ENCODE measurements around the gene SCFD2. TPM values are rescaled to one million over a fixed set of nuclear protein-coding genes. Genes with fewer than 3 reads are reported as not detected.

SCFD2 gene
- total RNA-seq, 4 donors from 2014 or later = 24.7 to 49.2 (median 33.9) TPM

DNA sequence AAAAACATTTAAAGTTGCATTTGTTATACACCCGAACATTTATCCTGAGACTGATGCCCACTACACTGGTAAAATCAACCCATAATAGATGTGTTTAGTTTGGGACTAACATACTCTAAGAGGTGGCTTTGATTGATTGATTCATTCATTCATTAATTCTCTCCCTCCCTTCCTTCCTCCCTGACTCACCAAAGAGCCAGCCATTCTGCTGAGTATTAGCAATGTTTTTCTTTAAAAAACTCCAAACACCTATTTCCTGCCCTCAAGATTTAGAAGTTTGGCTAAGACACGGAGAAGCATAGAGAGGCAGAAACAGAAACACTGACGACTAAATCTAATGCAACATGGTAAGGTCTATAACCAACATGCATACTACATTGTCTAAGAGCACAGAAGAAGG lies 414.8 kb downstream of the SCFD2 start:
- Histone ChIP-seq H3K27ac (no peak overlapping the region), H3K4me3 (no peak overlapping the region), H3K4me1 (peaks cover 0 to 2% (median 0%) of the 10 kb centered on the region in 4 donors), H3K27me3 (no peaks in the 10 kb centered on the region), H3K9me3 (no peaks in the 10 kb centered on the region), H3K36me3 (peaks cover 0 to 6% (median 0%) of the 10 kb centered on the region in 3 donors)
- WGBS, 2 donors = 90 to 97% methylated on average over 3 of the region's 3 CpGs
- DNase-seq (ENCODE audit: low spot score in 2 of 2) = no peak
- TF ChIP-seq POLR2A (IDR thresholded peaks at IDR 0.05) (no peak), EP300 (IDR thresholded peaks at IDR 0.05) (no peak)
- TF ChIP-seq, protein P1, sequence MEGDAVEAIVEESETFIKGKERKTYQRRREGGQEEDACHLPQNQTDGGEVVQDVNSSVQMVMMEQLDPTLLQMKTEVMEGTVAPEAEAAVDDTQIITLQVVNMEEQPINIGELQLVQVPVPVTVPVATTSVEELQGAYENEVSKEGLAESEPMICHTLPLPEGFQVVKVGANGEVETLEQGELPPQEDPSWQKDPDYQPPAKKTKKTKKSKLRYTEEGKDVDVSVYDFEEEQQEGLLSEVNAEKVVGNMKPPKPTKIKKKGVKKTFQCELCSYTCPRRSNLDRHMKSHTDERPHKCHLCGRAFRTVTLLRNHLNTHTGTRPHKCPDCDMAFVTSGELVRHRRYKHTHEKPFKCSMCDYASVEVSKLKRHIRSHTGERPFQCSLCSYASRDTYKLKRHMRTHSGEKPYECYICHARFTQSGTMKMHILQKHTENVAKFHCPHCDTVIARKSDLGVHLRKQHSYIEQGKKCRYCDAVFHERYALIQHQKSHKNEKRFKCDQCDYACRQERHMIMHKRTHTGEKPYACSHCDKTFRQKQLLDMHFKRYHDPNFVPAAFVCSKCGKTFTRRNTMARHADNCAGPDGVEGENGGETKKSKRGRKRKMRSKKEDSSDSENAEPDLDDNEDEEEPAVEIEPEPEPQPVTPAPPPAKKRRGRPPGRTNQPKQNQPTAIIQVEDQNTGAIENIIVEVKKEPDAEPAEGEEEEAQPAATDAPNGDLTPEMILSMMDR (IDR thresholded peaks at IDR 0.05) = no peak

DNA sequence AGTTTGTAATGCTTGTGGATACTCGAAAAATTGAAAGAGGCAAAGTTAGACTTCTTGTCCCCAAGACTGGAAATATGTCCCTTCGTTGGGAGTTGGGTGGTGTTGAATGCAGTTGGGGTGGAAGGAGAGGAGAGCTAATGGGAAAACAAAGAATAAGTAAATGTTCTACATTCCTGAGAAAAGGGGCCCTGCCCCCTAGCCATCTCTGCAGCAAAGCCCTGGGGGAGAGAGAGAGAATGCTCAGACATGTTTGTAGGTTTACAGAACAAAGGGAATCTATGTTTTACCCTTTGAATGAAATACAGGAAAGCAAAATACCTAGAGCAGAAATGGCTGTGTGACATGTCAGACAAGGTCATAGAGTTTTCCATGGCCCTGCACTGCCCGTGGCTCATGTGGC lies 415.6 kb downstream of the SCFD2 start:
- no peak overlapping the region for H3K4me3 ChIP-seq
- no peaks in the 10 kb centered on the region for H3K9me3 ChIP-seq
- TF ChIP-seq POLR2A (IDR thresholded peaks at IDR 0.05) (no peak), EP300 (IDR thresholded peaks at IDR 0.05) (no peak)
- TF ChIP-seq, protein P1 (IDR thresholded peaks at IDR 0.05) = no peak
- H3K4me1 ChIP-seq = peaks cover 0 to 2% (median 0%) of the 10 kb centered on the region in 4 donors
- 73 to 76% methylated on average over 3 of the region's 3 CpGs for WGBS, 2 donors
- no peaks in the 10 kb centered on the region for H3K27me3 ChIP-seq
- no peak overlapping the region for H3K27ac ChIP-seq
- peaks cover 0 to 6% (median 0%) of the 10 kb centered on the region in 3 donors for H3K36me3 ChIP-seq
- no peak for DNase-seq (ENCODE audit: low spot score in 2 of 2)

DNA sequence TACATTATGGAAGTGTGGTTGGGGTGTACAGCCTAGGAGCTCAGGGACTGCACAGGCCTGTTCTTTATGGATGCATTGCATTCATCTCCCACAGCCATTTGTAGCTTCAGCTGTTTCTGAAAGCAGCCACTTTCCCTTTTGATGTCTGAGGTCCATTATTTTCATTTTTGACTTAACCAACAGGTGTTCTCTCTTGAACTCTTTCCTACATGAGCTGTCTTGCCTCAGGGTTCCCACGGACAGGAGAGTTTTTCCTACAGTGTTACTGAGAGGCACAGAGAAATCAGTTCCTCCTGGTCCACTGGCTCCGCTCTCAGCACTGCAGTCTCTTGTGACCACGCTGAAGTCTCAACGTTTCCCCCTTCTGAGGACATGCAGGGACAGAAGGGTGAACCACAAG lies 416.5 kb downstream of the SCFD2 start:
- Histone ChIP-seq H3K36me3 (peaks cover 0 to 6% (median 0%) of the 10 kb centered on the region in 3 donors), H3K27ac (no peak overlapping the region), H3K4me1 (no peaks in the 10 kb centered on the region), H3K27me3 (no peaks in the 10 kb centered on the region), H3K9me3 (no peaks in the 10 kb centered on the region), H3K4me3 (no peak overlapping the region)
- no peak for DNase-seq (ENCODE audit: low spot score in 2 of 2)
- WGBS, 2 donors = 65 to 83% methylated on average over 4 of the region's 4 CpGs
- no peak for TF ChIP-seq EP300 (IDR thresholded peaks at IDR 0.05)
- TF ChIP-seq POLR2A (IDR thresholded peaks at IDR 0.05) = no peak
- TF ChIP-seq, protein P1 (IDR thresholded peaks at IDR 0.05) = no peak

DNA sequence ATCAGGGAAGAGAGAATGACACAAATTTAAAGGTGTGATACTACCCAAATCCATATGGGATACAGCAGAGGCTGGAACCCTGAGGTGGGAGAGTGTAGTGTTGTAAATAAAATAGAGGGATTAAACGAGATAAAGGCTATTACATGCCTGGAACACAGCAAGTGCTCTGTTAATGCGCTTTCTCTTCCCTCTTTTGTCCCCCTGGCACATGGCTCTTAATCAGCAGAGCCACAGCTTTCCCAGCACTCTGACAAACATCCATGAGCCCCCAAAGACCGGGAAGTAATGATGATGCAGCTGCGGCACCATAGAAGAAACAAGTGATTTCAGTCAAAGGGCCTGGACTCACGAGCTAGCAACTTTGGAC lies 417.8 kb downstream of the SCFD2 start:
- H3K4me1 ChIP-seq = no peaks in the 10 kb centered on the region
- DNase-seq (ENCODE audit: low spot score in 2 of 2) = no peak
- WGBS, 2 donors = 83 to 86% methylated on average over 5 of the region's 5 CpGs
- TF ChIP-seq POLR2A (IDR thresholded peaks at IDR 0.05) (no peak), EP300 (IDR thresholded peaks at IDR 0.05) (no peak)
- TF ChIP-seq, protein P1 (IDR thresholded peaks at IDR 0.05) = no peak
- H3K36me3 ChIP-seq = peaks cover 0 to 6% (median 0%) of the 10 kb centered on the region in 3 donors
- no peaks in the 10 kb centered on the region for H3K27me3 ChIP-seq
- H3K27ac ChIP-seq = no peak overlapping the region
- no peak overlapping the region for H3K4me3 ChIP-seq
- H3K9me3 ChIP-seq = no peaks in the 10 kb centered on the region

DNA sequence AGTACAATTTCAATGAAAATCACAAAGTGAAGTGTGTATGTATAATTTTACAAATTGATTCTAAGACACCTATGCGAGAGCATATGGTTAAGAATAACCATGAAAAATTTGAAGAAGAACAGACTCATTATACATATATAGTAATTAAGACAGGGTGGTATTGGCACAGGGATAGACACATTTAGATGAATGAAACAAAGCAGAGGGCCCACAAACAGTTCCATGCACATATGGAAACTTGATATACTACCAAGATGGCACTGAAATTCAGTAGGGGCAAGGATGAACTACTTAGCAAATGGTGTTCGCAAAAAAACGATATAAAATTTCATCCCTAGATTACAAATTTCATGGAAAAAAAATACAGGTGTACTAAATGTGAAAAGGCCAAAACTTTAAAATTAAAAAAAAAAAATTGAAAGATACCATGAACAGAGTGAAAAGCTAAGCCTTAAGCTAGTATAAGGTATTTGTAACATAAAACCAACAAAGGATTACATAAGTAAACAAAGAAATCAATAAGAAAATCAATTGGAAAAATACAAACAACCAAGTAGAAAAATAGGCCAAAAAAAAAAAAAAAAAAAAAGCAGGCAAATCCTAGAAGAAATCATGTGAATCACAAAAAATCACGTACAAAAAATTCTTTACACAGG lies 418.3 kb downstream of the SCFD2 start:
- H3K27me3 ChIP-seq = no peaks in the 10 kb centered on the region
- H3K27ac ChIP-seq = no peak overlapping the region
- H3K36me3 ChIP-seq = peaks cover 0 to 6% (median 0%) of the 10 kb centered on the region in 3 donors
- no peaks in the 10 kb centered on the region for H3K9me3 ChIP-seq
- TF ChIP-seq POLR2A (IDR thresholded peaks at IDR 0.05) (no peak), EP300 (IDR thresholded peaks at IDR 0.05) (no peak)
- TF ChIP-seq, protein P1 (IDR thresholded peaks at IDR 0.05) = no peak
- WGBS, 2 donors = 91 to 92% methylated on average over 4 of the region's 4 CpGs
- no peak overlapping the region for H3K4me3 ChIP-seq
- H3K4me1 ChIP-seq = no peaks in the 10 kb centered on the region
- no peak for DNase-seq (ENCODE audit: low spot score in 2 of 2)
